HepG2 (cell line): ENCODE results near the gene SAMD10. TPM values are rescaled to one million over a fixed set of nuclear protein-coding genes. Genes with fewer than 3 reads are reported as not detected.
A peak's percentile ranks its signal among the peaks of the same experiment; 100 is the strongest.

Experiments used
- ATF4 ChIP-seq, 2 experiments: fragments of 450-650 bp in 1 of 2; sonication (generic) in 1 of 2; formaldehyde crosslinking; IDR thresholded peaks; 2 replicates each; pipeline versions ENCODE4 v1.5.0 to v1.8.0; 2020 to 2022; ENCODE audit warnings: mild to moderate bottlenecking in 1 of 2, missing genetic modification reagents in 1 of 2
- FOXO1 ChIP-seq: sonication (generic); formaldehyde crosslinking; IDR thresholded peaks from 2 replicates; pipeline ENCODE4 v1.4.0; 2020; ENCODE audit warnings: missing genetic modification reagents
- GABPB1 ChIP-seq: IDR thresholded peaks from 2 replicates; pipeline ENCODE4 v1.6.1; 2016; ENCODE audit warnings: mild to moderate bottlenecking, missing genetic modification reagents, moderate library complexity, missing compliant biosample characterization
- HNRNPH1 ChIP-seq: fragments of 200-400 bp; formaldehyde crosslinking; optimal IDR thresholded peaks from 2 replicates; pipeline ENCODE3; 2017; ENCODE audit warnings: mild to moderate bottlenecking, low read depth, low read length
- MTERF4 ChIP-seq: sonication (generic); formaldehyde crosslinking; IDR thresholded peaks from 2 replicates; pipeline ENCODE4 v1.8.0; 2023; ENCODE audit warnings: mild to moderate bottlenecking, missing genetic modification reagents
- NFATC3 ChIP-seq: sonication (generic); formaldehyde crosslinking; IDR thresholded peaks from 2 replicates; pipeline ENCODE4 v1.5.1; 2020; ENCODE audit warnings: mild to moderate bottlenecking, missing genetic modification reagents
- PCBP2 ChIP-seq: fragments of 200-400 bp; formaldehyde crosslinking; optimal IDR thresholded peaks from 2 replicates; pipeline ENCODE3; 2018; ENCODE audit warnings: low read length, low read depth; ENCODE audit not compliant: poor library complexity, severe bottlenecking
- RERE ChIP-seq: IDR thresholded peaks from 2 replicates; pipeline ENCODE4 v1.6.1; 2016; ENCODE audit warnings: low read depth, missing genetic modification reagents, missing compliant biosample characterization
- RXRA ChIP-seq: sonication (generic); formaldehyde crosslinking; IDR thresholded peaks from 2 replicates; pipeline ENCODE4 v1.5.1; 2020; ENCODE audit warnings: missing genetic modification reagents
- SIX4 ChIP-seq: sonication (generic); formaldehyde crosslinking; IDR thresholded peaks from 2 replicates; pipeline ENCODE4 v1.4.0; 2020; ENCODE audit warnings: missing genetic modification reagents
- SKI ChIP-seq: fragments of 450-650 bp; IDR thresholded peaks from one replicate; pipeline ENCODE4 v1.6.1; 2018; ENCODE audit warnings: mild to moderate bottlenecking; ENCODE audit not compliant: partially characterized antibody
- SMAD9 ChIP-seq: sonication (generic); formaldehyde crosslinking; IDR thresholded peaks from 2 replicates; pipeline ENCODE4 v1.5.1; 2020; ENCODE audit warnings: mild to moderate bottlenecking, missing genetic modification reagents
- ZNF639 ChIP-seq: conservative IDR thresholded peaks from 2 replicates; pipeline ENCODE4 v1.6.1; 2018; ENCODE audit warnings: missing genetic modification reagents
- ZNF709 ChIP-seq: sonication (generic); formaldehyde crosslinking; IDR thresholded peaks from 2 replicates; pipeline ENCODE4 v1.5.0; 2020; ENCODE audit warnings: mild to moderate bottlenecking, missing genetic modification reagents
- polyA plus RNA-seq, 8 experiments: library from polyadenylated mRNA; depleted of rRNA in 3 of 8; stranded (reverse) in 7 of 8; unstranded in 1 of 8; fragments of >200 nt; fragmentation: Illumina TruSeq in 4 of 8; extraction: Trizol in 4 of 8; gene quantifications; 2 replicates each; pipeline versions ENCODE4 v1.2.1 to v1.2.3, GENCODE V29; 2011 to 2016; ENCODE audit warnings: low read depth in 4 of 8, missing spikeins in 1 of 8, mixed read lengths in 1 of 8; ENCODE audit not compliant: insufficient read depth in 1 of 8
- total RNA-seq, 5 experiments: library from RNA; depleted of rRNA; stranded (reverse); fragments of >200 nt; fragmentation: Illumina TruSeq; extraction: Trizol; gene quantifications; 2 replicates each; pipeline ENCODE4 v1.2.3, GENCODE V29; 2016; ENCODE audit warnings: low read depth in 1 of 5
- TF ChIP-seq, protein P1 (sequence below): IDR thresholded peaks from 2 replicates; pipeline ENCODE4 v1.4.0; 2020; ENCODE audit warnings: mild to moderate bottlenecking, missing genetic modification reagents

Gene SAMD10
- total and polyA plus RNA-seq, 2 of the 13 experiments (the other 11 are each of a cell fraction or from before 2014, with no cell fraction given): 6.1 to 11.0 TPM

DNA sequence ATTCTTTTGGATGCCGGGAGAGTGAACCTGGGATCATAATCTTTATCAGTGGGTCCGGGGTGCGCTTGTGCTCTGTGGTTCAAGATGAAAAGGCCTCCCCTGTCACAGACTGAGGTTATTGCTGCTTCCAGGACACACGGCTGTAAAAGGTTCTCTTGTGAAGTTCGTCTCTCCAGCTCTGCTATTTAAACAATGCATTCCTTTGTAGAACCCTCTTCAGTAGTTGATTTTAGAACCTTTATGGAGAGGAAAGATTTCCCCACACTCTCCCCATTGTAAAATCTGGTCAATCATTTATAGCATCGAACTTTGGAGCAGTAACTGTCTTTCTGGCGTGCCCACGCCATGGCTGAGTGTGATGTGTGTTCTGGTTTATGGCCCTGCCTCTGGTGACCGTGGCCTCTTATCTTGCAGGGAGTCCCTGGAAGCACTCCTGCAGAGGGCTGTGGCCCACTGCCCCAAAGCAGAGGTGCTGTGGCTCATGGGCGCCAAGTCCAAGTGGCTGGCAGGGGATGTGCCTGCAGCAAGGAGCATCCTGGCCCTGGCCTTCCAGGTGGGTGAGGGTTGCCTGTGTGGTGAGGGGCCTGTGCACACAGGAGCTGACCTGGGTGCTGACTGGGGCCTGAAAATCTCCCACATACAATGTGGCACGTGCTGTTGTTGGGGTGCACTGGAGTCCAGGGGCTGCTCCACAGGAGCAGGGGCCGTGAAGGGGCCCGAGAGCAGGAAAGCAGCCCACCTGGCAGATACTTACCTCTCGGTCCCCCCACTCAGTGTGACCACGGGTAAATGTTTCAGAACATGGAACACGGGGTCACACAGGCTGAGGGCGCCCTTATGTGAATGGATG lies 44.9 kb upstream of the SAMD10 start (continued):
- TF ChIP-seq, protein P1, sequence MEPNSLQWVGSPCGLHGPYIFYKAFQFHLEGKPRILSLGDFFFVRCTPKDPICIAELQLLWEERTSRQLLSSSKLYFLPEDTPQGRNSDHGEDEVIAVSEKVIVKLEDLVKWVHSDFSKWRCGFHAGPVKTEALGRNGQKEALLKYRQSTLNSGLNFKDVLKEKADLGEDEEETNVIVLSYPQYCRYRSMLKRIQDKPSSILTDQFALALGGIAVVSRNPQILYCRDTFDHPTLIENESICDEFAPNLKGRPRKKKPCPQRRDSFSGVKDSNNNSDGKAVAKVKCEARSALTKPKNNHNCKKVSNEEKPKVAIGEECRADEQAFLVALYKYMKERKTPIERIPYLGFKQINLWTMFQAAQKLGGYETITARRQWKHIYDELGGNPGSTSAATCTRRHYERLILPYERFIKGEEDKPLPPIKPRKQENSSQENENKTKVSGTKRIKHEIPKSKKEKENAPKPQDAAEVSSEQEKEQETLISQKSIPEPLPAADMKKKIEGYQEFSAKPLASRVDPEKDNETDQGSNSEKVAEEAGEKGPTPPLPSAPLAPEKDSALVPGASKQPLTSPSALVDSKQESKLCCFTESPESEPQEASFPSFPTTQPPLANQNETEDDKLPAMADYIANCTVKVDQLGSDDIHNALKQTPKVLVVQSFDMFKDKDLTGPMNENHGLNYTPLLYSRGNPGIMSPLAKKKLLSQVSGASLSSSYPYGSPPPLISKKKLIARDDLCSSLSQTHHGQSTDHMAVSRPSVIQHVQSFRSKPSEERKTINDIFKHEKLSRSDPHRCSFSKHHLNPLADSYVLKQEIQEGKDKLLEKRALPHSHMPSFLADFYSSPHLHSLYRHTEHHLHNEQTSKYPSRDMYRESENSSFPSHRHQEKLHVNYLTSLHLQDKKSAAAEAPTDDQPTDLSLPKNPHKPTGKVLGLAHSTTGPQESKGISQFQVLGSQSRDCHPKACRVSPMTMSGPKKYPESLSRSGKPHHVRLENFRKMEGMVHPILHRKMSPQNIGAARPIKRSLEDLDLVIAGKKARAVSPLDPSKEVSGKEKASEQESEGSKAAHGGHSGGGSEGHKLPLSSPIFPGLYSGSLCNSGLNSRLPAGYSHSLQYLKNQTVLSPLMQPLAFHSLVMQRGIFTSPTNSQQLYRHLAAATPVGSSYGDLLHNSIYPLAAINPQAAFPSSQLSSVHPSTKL (CRISPR knock-in tag): peak; percentile 75
- TF ChIP-seq RXRA (CRISPR knock-in tag) (peak; percentile 75), ZNF639 (CRISPR knock-in tag) (peak; percentile 7; the same call in 1 of the 2 replicates), HNRNPH1 (no peak), SMAD9 (no peak), ATF4 (CRISPR knock-in tag; IDR thresholded peaks at IDR 0.05) (peak in 1 of 2 experiments; percentile 57; a peak in 1 of 4 replicates), SKI (peak; percentile 87), FOXO1 (no peak; the same call in none of the 2 replicates), NFATC3 (CRISPR knock-in tag) (0 out of 2 replicates have a peak, but pooled peaks have one; percentile 79), GABPB1 (peak; percentile 58; the same call in 1 of the 2 replicates), PCBP2 (no peak), ZNF709 (no peak), SIX4 (no peak), MTERF4 (CRISPR knock-in tag) (0 out of 2 replicates have a peak, but pooled peaks have one; percentile 44), RERE (CRISPR knock-in tag) (peak; percentile 43; the same call in 1 of the 2 replicates)
